Heart left ventricle (tissue), 13 donors: ENCODE measurements around the gene EPS8.

Source experiments
- CTCF ChIP-seq, 12 donors: fragments of 200-600 bp; sonication (generic) in 4 of 12; IDR thresholded peaks; one replicate each; pipeline versions ENCODE4 v1.5.0 to v1.8.0; 2018 to 2022; ENCODE audit warnings: antibody characterized with exemption in 12 of 12, mild to moderate bottlenecking in 5 of 12
- POLR2A ChIP-seq, 2 donors: fragments of 450-650 bp; IDR thresholded peaks; one replicate each; pipeline ENCODE4 v1.6.1; 2017; ENCODE audit warnings: antibody characterized with exemption in 2 of 2, mild to moderate bottlenecking in 2 of 2, moderate library complexity in 2 of 2
- donor health status: ischemic (EF 13 %, LVEDD 7.1; RV severe dilation, severe dysfunction).
- donor health status: DM: no; HTN: yes; CAD: no.
- donor health status: DM: no; HTN: no; CAD: no.
- donor health status: ischemic (EF 25% LVEDD 6.9; RV normal size, moderate dysfunction).
- donor health status: ischemic (EF 25% LVEDD 5.7; RV mildly dilated, moderate dysfunction).
- donor health status: ischemic (EF 35%, LVEDD 5.7; RV mildly dilated, moderate dysfunction).
- donor health status: nonischemic (EF 11% LVEDD 7.7; RV severe dilation, severe dysfunction).
- donor health status: DM: yes; HTN: yes; CAD: no.
- donor health status: PGD.
- donor health status: ischemic (EF 29% LVEDD 5.4; RV normal size, mild dysfunction).
- donor health status: nonischemic (EF 23%, LVEDD 6.1; RV moderate dilation, normal function).

GRCh38 chr12:15669256-15669948 is 119.8 kb downstream of the EPS8 start:
- no peak for TF ChIP-seq CTCF (IDR thresholded peaks at IDR 0.05)
- TF ChIP-seq POLR2A (IDR thresholded peaks at IDR 0.05): no peak
